ENCODE results near the gene TAS2R10. TPM values are rescaled to one million over a fixed set of nuclear protein-coding genes. Genes with fewer than 3 reads are reported as not detected.

Gene TAS2R10, protein sequence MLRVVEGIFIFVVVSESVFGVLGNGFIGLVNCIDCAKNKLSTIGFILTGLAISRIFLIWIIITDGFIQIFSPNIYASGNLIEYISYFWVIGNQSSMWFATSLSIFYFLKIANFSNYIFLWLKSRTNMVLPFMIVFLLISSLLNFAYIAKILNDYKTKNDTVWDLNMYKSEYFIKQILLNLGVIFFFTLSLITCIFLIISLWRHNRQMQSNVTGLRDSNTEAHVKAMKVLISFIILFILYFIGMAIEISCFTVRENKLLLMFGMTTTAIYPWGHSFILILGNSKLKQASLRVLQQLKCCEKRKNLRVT
- total RNA-seq, result 0.35 TPM
- long read RNA-seq, result 0 reads

DNA sequence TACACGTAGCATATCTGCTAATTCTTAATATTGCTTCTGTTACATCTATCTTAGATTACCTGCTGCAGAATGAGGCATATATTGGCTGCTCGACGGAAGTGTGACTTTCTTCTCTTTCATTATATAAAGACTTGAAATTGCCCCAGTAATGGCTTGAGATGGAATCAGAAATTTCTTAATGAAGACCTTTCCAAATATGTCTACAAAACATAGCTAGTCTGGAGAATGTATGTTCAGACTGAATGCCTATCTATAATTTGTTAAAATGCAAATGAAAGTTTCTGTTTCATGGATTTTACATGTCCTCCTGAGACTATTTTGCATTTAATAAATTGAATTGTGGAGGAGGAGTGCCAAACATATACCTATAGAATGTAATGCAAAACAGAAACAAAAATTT, at the start of gene TAS2R10:
Gene TAS2R10 (minus strand): TSS at position 101 of the 400 bp plus-strand sequence. CDS start 89 bp downstream, at position 12.
- DNase-seq, result no peak
- TF ChIP-seq, protein P1, sequence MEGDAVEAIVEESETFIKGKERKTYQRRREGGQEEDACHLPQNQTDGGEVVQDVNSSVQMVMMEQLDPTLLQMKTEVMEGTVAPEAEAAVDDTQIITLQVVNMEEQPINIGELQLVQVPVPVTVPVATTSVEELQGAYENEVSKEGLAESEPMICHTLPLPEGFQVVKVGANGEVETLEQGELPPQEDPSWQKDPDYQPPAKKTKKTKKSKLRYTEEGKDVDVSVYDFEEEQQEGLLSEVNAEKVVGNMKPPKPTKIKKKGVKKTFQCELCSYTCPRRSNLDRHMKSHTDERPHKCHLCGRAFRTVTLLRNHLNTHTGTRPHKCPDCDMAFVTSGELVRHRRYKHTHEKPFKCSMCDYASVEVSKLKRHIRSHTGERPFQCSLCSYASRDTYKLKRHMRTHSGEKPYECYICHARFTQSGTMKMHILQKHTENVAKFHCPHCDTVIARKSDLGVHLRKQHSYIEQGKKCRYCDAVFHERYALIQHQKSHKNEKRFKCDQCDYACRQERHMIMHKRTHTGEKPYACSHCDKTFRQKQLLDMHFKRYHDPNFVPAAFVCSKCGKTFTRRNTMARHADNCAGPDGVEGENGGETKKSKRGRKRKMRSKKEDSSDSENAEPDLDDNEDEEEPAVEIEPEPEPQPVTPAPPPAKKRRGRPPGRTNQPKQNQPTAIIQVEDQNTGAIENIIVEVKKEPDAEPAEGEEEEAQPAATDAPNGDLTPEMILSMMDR (IDR thresholded peaks at IDR 0.05), result no peak
- no peaks in the 10 kb centered on the region for H3K9me3 ChIP-seq
- no peaks in the 10 kb centered on the region for H3K27me3 ChIP-seq (ENCODE audit: low read depth)
- intact Hi-C loops (cut with DNase I), result no loop called here
- H3K4me3 ChIP-seq, result no peak within 1 kb of the TSS
- H3K27ac ChIP-seq, result no peak within 1 kb of the TSS
- H3K36me3 ChIP-seq, result no peaks in the 10 kb centered on the region
- ATAC-seq, result no peak
- H3K4me1 ChIP-seq, result no peaks in the 10 kb centered on the region

DNA sequence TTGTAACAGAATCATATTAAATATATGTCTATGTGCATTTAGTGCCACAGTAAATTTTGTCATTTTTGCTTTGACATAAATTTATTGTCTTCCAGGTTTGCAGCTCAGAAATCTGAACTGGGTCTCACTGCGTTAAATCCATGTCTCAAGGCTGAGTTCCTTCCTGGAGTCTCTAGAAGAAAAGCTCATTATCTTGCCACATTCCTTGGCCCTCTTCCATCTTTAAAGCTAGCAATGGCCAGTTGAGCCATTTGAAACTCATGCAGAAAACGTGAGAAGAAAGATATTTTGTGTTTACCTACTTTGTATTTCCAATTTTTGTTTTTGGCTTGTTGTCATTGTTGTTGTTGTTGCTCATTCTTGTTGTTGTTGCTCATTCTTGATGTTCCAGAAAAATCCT, 47.2 kb upstream of the TAS2R10 start:
- TF ChIP-seq, protein P1 (IDR thresholded peaks at IDR 0.05), result no peak
- Histone ChIP-seq H3K4me3 (no peak overlapping the region), H3K9me3 (no peaks in the 10 kb centered on the region), H3K27me3 (ENCODE audit: low read depth) (no peaks in the 10 kb centered on the region), H3K27ac (no peak overlapping the region), H3K36me3 (peaks cover 9% of the 10 kb centered on the region), H3K4me1 (no peaks in the 10 kb centered on the region)
- no peak for ATAC-seq
- DNase-seq, result no peak
- intact Hi-C loops (cut with DNase I), result no loop called here

DNA sequence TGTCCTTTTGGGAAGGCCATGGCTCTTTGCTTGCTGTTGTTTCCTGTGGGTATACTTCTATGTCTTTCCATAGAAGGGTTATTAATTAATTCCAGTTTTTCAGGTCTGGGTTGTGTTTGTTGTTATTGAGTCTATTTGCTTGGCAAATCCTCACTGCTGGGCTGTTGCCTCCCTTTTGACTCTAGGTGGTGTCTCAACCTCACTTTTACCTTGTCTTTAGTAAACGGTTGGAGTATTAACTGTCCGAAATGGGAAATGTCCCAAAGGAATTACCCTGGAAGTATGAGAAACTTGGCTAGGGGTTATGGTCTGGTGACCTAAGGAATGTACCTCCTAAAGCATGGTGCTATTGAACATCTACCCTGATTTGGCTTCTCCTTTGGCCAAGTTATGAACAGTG, 41.2 kb upstream of the TAS2R10 start:
- H3K27ac ChIP-seq, result no peak overlapping the region
- H3K9me3 ChIP-seq, result peaks cover 3% of the 10 kb centered on the region
- no peaks in the 10 kb centered on the region for H3K36me3 ChIP-seq
- intact Hi-C loops (cut with DNase I), result no loop called here
- no peaks in the 10 kb centered on the region for H3K4me1 ChIP-seq
- DNase-seq (no peak), ATAC-seq (no peak)
- TF ChIP-seq, protein P1 (IDR thresholded peaks at IDR 0.05), result no peak
- H3K4me3 ChIP-seq, result no peak overlapping the region
- H3K27me3 ChIP-seq (ENCODE audit: low read depth), result no peaks in the 10 kb centered on the region

DNA sequence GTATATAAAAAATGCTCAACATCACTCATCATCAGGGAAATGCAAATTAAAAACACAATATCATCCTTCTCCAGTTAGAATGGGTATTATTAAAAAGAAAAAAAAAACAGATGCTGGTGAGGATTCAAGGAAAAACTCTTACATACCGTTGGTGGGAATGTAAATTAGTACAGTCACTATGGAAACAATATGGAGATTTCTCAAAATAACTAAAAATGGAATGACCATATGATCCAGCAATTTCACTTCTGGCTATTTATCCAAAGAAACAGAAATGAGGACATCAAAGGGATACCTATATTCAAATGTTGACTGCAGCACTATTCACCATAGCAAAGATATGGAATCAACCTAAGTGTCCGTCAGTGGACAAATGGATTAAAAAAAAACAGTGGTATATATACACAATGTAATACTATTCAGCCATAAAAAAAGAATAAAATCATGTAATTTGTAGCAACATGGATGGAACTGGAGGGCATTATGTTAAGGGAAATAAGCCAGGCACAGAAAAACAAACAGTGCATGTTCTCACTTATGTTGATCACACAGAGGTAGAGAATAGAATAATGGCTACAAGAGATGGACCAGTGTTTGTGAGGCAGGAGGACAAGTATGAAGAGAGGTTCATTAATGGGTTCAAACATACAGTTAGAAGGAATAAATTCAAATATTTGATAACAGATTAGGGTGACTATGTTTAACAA, 37.5 kb upstream of the TAS2R10 start:
- H3K4me1 ChIP-seq, result no peaks in the 10 kb centered on the region
- H3K9me3 ChIP-seq, result peaks cover 14% of the 10 kb centered on the region
- ATAC-seq (no peak), DNase-seq (no peak)
- TF ChIP-seq, protein P1 (IDR thresholded peaks at IDR 0.05), result no peak
- no peak overlapping the region for H3K4me3 ChIP-seq
- intact Hi-C loops (cut with DNase I), result no loop called here
- H3K27me3 ChIP-seq (ENCODE audit: low read depth), result no peaks in the 10 kb centered on the region
- no peaks in the 10 kb centered on the region for H3K36me3 ChIP-seq
- H3K27ac ChIP-seq, result no peak overlapping the region

DNA sequence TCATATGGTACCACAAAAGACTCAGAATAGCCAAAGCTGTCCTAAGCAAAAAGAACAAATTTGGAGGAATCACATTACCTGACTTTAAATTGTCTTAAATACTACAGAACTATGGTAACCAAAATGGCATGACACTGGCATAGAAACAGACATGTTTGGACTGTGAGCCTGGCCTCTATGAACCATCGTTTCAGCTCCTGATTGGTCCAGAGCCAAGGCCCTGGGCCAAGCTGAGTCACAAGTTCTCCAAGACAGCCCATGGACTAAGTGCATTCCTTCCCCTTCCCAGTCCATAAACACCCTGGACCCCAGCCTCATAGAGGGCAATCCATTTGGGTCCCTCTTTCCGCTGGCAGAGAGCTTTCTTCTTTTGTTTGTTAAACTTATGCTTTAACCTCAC, 35.2 kb upstream of the TAS2R10 start:
- intact Hi-C loops (cut with DNase I), result no loop called here
- Histone ChIP-seq H3K27ac (no peak overlapping the region), H3K4me1 (no peaks in the 10 kb centered on the region), H3K27me3 (ENCODE audit: low read depth) (no peaks in the 10 kb centered on the region), H3K9me3 (peaks cover 19% of the 10 kb centered on the region), H3K36me3 (no peaks in the 10 kb centered on the region), H3K4me3 (no peak overlapping the region)
- TF ChIP-seq, protein P1 (IDR thresholded peaks at IDR 0.05), result no peak
- DNase-seq (no peak), ATAC-seq (no peak)
